Skin epidermis (tissue), 12 donors: Measurements from ENCODE around the gene IFITM1.

Experiments
- H3K27ac ChIP-seq, 21 experiments: fragments of 200-600 bp; sonication (generic) in 11 of 21; one replicate each; pipeline ENCODE4 v1.5.0; 2020; ENCODE audit warnings: mild to moderate bottlenecking in 3 of 21, inconsistent platforms in 2 of 21, moderate library complexity in 2 of 21
- H3K4me3 ChIP-seq, 7 experiments: fragments of 200-600 bp; sonication (generic) in 2 of 7; one replicate each; pipeline ENCODE4 v1.5.0; 2020; ENCODE audit warnings: inconsistent platforms in 2 of 7, mild to moderate bottlenecking in 2 of 7, moderate library complexity in 1 of 7

IFITM1 gene

DNA sequence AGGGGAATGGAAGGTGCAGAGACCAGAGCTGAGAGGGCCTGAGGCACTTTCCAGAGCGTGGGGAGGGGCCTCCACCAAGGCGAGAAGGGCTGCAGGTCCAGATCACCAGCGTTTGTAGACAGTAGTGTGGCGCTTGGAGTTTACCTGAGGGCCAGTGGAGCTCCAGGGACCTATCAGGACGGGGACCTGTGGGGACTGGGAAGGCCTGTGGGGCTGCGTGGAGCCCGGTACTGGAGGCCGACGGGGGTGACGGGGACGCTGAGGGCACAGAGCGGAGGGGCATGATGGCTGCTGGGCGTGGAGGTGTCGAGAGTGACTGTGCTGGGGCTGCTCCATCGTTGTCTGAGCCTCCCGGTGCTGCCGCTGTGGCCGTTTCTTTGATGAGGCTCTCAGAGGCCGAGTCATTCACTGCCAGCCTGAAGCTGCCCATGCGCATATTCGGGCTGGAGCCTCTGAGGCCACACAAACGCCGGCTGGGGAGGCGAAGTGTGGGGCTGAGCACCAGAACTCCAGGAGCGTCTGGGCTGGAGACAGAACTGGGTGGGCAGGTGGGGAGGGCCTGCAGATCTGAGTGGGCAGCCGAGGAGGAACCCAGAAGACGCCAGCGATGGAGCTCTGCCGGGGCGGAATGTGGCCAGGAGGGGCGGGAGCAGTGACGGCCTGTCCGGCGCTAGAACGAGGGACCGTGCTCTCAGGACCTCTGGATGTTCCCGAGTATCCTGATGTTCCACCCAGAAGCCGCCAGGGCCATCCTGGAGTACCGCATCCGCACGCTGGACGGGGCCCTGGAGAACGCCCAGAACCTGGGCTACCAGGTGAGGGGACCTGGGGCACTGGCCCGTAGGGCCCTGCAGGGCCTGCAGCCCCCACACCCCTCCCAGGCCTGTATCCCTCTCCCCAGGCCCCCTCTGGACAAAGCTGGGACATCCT is 22.3 kb upstream of the IFITM1 start:
- Histone ChIP-seq H3K27ac (no peak overlapping the region), H3K4me3 (no peak overlapping the region)

GRCh38 chr11:292211-293121 is 21.4 kb upstream of the IFITM1 start:
- Histone ChIP-seq H3K4me3 (no peak overlapping the region), H3K27ac (no peak overlapping the region)

DNA sequence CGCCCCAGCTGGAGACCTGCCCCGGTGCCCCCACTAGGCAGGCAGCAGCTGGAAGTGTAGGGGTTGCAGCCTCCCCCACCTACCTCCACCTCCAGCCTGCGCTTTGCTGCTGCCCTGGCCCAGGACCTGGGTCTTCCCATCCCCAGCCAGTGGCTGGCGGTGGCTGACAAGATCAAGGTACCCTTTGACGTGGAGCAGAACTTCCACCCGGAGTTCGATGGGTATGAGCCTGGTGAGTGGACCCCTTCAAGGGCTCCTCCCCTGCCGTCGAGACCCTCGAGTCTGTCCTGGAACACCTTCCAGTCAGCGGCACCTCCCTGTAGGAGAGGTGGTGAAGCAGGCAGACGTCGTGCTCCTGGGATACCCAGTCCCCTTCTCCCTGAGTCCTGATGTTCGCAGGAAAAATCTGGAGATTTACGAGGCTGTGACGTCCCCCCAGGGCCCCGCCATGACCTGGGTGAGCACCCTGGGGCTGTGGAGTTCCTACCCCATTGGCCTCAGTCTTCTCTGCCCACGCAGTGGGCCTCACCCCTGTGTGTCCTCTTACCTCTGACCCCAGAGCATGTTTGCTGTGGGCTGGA is 20.5 kb upstream of the IFITM1 start:
- no peak overlapping the region for H3K27ac ChIP-seq
- no peak overlapping the region for H3K4me3 ChIP-seq

- H3K27ac ChIP-seq, result no peak overlapping the region
- H3K4me3 ChIP-seq, result no peak overlapping the region
Measured at GRCh38 chr11:293852-294661, 19.8 kb upstream of the IFITM1 start.

- Histone ChIP-seq H3K4me3 (no peak overlapping the region), H3K27ac (no peak overlapping the region)
Measured at GRCh38 chr11:294780-295179, 19.1 kb upstream of the IFITM1 start.

GRCh38 chr11:295351-296170 is 18.3 kb upstream of the IFITM1 start:
- H3K27ac ChIP-seq, result no peak overlapping the region
- no peak overlapping the region for H3K4me3 ChIP-seq

DNA sequence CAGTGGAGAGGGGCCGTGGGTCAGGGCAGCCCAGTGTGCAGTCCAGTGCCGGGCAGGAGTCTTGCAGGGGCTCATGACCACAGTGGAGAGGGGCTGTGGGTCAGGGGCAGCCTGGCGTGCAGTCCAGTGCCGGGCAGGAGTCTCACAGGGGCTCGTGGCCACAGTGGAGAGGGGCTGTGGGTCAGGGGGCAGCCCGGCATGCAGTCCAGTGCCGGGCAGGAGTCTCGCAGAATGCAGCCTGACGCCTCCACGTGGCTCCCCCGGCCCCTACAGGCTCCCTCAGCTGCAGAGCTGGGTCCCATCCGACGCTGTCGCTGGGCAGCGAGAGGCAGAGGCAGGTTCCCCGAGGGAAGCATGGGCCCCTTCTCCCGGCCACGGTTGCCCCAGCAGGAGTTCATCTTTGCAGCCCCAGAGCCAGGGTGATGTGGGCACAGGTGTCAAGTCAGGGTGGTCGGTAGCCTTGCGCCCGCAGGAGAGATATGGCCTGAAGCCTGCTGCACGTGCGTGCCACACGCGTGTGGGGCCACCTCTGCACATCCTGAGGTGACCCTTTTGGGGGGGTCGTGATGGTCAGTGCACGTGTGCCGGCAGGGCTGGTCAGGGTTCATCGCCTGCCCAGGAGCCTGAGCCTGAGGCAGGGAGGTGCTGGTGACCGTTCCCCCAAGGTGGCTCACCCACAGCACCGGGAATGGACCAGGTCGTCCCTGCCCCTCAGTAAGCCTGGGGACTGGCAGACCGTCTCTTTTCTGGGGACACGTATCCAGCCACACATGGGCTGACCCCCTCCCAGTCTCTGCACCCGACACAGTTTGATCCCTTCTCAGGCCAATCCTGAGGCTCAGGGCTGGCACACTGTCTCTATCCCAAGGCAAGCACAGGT is 17.4 kb upstream of the IFITM1 start:
- peak overlapping the region in 3 of 21 experiments; percentile 10 to 61 (median 31) for H3K27ac ChIP-seq
- no peak overlapping the region for H3K4me3 ChIP-seq

- H3K4me3 ChIP-seq, result no peak overlapping the region
- H3K27ac ChIP-seq, result peak overlapping the region in 4 of 21 experiments; percentile 10 to 61 (median 21)
Measured at GRCh38 chr11:297051-297585, 16.7 kb upstream of the IFITM1 start.

DNA sequence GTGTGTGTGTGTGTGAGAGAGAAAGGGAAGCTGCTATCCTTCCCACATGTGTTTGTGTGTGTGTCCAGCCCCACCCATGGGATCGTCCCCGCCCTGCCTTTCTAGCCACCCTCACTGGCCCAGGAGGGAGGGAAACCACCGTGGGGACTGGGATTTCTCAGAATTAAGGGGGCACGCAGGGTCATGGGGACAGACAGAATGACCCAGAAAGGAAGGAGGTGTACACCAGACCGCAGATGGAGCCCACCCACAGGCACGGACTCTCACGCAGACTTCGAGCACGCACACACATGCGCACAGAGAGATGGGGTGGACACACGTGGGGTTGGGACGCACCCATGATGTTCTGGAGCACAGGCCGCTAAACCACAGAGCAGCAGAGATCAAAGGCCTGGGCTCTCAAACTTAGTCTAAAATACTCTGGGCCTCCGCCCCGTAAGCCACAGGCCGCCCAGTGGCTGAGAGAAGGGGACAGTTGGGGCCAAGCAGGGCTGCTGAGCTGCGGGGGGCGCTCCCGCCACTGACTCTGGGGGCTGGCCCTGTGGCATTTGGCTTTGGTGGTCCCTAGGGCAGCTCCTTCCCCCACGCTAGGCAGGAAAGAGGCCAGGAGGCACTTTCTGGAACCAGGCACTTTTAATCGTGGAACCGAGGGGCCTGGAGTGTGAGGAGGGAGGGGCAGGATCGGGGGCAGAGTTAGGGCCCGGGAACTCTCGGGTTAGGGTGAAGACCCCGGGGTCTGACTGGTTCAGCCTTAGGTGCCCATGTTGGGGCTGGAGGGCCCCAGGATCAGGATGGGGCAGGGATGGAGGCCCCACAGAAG is 16.0 kb upstream of the IFITM1 start:
- Histone ChIP-seq H3K27ac (peak overlapping the region in 9 of 21 experiments; percentile 5 to 75 (median 50)), H3K4me3 (no peak overlapping the region)

DNA sequence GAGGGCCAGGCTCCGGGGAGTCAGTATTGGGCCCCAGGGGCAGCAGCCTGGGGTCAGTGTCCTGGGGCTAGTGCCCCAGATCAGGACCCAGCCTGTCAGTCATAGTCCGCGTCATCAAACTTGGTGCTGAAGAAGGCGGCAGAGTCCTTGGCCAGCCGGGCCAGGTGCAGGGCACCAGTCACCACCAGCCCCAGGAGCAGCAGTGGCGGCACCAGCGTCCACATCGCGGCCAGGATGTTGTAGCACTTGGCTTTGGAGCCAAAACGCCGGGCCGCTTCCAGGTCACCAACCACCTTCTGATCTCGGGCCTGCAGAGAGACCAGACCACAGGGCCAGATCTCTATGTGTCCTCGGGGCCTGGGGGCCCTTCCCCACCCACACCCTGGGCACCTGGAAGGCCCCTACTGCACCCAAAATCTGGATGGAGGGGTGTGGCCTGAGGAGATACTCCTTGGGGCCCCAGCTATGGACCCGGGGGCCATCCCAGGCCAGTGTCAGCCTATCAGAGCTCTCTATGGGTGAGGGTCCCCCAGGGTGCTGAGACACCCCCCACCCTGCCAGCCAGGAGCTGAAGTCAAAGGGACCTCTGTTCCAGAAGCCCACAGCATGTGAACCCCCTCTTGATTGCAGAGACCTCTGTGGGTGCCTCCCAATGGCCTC is 15.3 kb upstream of the IFITM1 start:
- Histone ChIP-seq H3K27ac (peak overlapping the region in 8 of 21 experiments; percentile 5 to 75 (median 50)), H3K4me3 (no peak overlapping the region)

DNA sequence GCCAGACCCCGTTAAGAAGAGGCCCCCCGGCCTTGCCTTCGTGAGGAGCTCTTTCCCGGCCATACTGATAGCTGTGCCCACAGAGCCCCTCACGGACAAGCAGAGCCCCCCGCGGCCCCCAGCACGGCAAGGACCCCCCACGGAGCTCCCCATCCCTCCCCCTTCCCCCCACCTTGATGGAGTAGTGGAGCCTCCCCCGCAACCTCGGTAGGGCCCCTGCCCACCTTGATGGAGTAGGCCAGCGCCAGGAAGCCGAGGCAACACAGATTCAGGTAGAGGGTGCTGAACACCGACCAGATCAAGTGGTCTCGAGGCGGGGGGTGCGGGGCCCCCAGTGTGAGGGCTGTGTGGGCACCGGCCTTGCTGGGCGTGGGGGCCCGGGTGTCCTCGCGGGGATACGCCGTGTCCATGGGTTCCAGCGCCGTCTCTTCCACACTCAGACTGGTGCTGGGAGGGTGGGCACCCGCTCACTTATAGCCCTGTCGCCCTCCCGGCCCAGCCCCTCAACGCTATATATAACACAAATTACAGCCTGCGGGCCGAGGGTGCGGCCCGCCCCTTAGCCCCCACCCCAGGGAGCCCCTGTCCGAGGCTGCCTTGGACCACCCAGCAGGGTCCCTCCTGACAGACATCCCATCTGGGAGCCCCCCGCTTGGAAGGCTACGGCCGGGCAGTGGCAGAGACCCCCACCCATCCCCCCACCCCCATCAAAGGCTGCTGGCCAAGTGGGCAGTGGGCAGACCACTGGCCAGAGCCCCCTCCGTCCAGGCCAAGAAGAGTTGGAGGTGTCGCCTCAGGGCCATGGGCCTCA is 14.6 kb upstream of the IFITM1 start, which contains the start of gene IFITM5:
IFITM5 (minus strand) TSS at position 446 of the 811 bp plus-strand sequence; CDS start at position 410, 36 bp downstream.
- Histone ChIP-seq H3K27ac (peak within 1 kb of the TSS in 2 of 21 experiments; percentile 17 to 75), H3K4me3 (no peak within 1 kb of the TSS)

GRCh38 chr11:299951-300735 is 13.7 kb upstream of the IFITM1 start:
- Histone ChIP-seq H3K27ac (no peak overlapping the region), H3K4me3 (no peak overlapping the region)

- H3K27ac ChIP-seq, result no peak overlapping the region
- no peak overlapping the region for H3K4me3 ChIP-seq
Measured at GRCh38 chr11:303363-303762, 10.5 kb upstream of the IFITM1 start.

DNA sequence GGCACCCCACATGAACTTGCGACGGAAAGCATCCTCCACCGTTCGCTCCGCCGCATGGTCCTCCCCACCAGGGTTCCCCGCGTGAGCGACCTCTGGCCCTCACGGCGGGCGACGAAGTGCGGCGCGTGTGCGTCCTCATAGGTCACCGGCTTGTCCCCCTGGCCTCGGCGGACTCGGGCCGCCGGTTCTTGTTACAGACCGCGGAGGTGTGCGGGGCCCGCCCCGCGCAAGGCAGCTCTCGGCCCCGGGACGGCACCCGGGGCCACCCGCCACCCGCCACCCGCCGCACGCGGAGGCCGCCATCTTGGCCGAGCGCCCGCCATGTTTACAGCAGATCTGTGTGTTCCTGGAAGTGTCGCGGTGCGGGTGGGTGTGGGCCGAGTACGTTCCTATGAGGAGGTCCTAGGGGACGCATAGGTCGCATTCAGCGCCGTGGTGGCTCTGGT is 9.8 kb upstream of the IFITM1 start:
- Histone ChIP-seq H3K4me3 (no peak overlapping the region), H3K27ac (no peak overlapping the region)
